Measurements from ENCODE around the gene FAM241A.
"Not testable (repeated sequence)": the region's sequence is repeated elsewhere in the genome, so short reads cannot be mapped to it uniquely, and the experiment has no call there.

FAM241A gene

DNA sequence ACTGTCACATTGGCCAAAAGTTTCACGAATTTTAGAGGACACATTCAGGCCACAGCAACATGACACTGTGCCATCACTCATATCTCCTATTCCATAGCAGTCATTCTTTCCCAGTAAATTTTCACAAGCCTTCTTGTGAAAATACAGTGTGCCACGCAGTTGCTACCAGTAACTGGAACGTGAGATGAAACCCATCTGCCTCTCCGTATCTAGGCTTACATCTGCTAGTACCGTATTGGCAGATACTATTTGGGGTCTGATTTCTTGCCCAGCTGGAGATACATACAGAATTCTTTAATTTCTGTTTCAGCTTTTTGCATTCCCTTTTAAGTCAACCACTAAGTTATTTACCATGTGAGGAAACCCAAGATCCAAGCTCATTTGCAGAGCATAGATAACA lies 8.7 kb upstream of the FAM241A start:
- no peak for DNase-seq (ENCODE audit: low read depth in 1 of 2, low spot score in 1 of 2)

DNA sequence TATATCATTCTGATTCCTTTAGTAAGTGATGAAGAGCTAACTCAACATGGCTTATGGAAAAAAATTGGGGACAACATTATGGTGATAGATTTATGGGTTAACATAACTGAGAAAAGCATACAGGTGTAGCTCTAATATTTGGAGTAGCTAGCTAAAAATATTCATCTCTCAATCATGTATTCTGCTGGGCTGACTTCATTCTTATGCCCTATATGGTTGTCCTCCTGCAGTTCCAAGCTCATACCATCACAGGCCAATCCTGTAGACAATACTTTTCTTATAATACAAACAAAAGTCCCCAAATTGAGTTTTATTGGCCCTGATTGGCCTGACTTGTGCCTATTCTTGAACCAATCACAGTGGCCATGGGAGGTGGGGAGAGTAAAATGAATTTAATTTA lies 6.7 kb upstream of the FAM241A start:
- no peak for DNase-seq (ENCODE audit: low read depth in 1 of 2, low spot score in 1 of 2)

GRCh38 chr4:112140536-112140935 lies 4.7 kb upstream of the FAM241A start:
- DNase-seq (ENCODE audit: low read depth in 1 of 2, low spot score in 1 of 2) = no peak

DNA sequence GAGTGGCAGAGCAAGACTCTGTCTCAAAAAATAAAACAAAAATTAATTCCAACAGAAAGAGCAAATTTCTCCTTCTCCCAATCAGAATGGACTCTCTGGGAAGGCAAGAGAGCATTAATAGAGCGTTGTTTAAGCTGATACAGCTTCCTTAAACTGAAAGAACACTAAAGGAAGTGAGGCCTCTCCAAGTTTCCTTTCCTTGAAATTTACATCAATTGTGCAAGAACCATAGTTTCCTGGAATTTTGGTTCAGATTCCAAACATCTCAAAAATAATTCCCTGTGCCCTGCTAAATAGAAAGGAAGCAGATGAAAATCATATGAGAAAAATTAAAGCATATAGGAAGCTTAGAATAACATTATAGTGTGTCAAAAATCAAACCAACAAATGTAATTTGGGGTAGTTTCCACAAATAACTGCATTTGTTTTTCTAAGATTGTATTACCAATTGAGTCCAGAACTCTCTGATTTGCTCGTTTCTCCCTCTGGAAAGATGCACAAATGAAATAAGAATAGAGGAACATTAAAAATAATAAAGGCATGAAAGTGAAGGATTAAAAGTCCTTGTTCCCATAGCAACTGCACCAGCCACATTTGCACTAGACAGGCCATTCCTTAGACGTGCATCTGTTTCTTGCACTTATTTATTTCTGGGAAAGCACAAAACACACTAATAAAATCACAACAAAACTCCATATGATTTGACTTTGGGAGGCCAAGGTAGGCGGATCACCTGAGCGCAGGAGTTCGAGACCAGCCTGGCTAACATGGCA lies 3.7 kb upstream of the FAM241A start:
- DNase-seq (ENCODE audit: low read depth in 1 of 2, low spot score in 1 of 2) = no peak

GRCh38 chr4:112142182-112142581 lies 3.1 kb upstream of the FAM241A start:
- DNase-seq (ENCODE audit: low read depth in 1 of 2, low spot score in 1 of 2) = no peak

DNA sequence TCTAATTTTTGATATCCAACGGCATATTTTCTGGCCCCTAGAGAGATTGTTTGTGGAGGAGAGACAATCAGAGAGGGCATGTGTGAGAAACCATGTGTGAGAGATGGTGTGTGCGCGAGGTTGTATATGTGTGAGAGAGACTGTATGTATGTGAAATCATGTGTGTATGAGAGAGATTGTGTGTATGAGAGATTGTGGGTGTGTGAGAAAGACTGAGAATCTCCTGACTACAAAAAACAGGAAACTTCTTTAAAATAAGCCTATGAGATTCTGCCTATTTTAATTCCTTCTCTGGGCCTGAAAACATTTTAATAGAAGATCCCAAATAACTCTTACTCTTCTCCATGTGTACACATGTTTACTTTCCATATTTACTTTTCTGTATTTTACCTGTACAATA lies 1.5 kb upstream of the FAM241A start:
- no peak for DNase-seq (ENCODE audit: low read depth in 1 of 2, low spot score in 1 of 2)

DNA sequence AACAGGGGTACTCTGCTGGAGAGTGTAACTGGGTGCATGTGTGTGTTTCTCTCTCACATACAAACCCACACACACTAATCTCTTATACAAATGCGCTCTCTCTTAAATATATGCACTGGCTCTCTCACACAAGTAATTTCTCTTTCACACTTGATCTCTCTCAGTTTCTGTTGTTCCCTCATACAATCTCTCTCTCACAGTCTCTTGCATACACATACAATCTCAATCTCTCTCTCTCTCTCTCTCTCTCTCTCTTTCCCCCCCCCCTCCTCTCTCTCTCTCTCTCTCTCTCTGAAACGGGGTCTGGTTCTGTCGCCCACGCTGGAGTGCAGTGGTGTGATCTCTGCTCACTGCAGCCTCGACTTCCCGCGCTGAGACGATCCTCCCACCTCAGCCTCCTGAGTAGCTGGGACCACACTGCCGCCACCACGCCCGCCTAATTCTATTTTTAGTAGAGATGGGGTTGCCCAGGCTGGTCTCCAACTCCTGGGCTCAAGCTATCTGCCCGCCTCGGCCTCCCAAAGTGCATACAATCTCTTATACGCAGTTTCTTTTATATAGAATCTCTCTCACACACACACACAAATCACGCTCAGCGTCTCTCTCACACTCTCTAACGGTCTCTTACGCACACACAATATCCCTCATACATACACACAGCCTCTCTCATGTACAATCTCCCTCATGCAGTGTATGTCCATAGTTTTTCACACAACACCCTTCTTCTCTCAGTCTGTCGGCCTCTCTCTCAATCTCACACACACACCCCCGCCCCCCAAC lies 518 bp upstream of the FAM241A start:
- no peak for DNase-seq (ENCODE audit: low read depth in 1 of 2, low spot score in 1 of 2)

DNA sequence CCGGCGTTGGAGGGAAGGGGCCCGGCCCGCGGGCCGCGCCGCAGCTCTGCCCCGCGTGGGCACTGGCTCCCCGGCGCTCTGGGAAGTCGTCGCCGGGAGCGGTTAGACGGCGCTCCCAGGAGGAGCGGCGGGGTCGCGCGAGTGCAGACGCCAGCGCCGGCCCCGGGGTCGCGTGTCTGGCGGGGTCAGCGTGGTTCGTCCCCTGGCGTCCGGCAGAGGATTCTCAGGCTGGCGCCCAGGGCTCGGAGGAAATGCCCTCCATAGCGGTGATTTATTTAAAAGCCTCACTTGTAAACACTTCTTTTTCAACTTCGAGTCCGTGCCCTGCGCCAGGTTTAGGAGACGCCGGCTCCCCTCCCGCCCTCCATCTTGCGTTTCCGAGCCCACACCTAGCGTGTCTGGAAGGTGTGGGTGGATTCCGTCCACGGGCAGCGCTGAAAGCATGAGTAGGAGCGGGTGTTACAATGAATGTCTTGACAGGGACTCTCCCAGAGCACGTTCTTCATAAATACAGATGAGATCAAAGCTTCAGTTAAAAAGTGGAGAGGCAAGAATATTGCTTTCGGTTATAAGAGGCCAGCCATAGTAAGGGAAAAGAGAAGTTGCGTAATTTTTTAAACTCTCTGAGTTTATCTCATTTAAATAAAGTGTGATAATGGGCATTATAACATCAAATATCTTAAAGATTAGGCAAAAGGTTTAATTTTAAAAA lies 692 bp downstream of the FAM241A start:
- DNase-seq (ENCODE audit: low read depth in 1 of 2, low spot score in 1 of 2) = peak; percentile 29 to 66

DNA sequence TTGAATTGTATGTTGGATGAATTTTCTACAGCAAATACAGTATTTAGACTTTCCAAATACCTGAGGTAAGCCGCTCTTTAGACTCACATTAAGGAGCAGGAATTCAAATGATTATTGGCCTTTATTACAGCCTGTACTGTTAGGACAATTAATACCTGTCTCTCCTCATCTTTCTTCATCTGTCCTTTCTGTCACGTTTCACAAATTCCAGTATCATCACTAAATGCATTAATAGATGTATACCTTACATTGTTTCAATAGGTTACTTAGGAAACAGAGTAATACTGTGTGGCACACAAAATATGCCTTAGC lies 1.2 kb downstream of the FAM241A start:
- DNase-seq (ENCODE audit: low read depth in 1 of 2, low spot score in 1 of 2) = no peak

GRCh38 chr4:112147697-112148096 lies 2.4 kb downstream of the FAM241A start:
- DNase-seq (ENCODE audit: low read depth in 1 of 2, low spot score in 1 of 2) = no peak

DNA sequence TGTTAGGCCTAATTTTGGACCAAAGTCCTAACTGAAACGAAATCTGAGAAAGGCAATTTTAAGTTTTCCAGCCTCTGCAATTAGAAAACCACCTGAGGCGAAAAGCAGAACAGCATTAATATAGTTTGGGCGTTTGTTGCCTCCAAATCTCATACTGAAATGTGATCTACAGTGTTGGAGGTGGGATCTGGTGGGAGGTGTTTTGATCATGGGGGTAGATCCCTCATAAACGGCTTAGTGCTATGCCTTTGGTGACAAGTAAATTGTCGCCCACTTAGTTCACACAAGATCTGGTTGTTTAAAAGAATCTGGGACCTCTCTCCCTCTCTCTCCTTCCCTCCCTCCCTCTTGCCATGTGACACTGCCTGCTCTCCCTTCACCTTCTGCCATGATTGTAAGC lies 5.7 kb downstream of the FAM241A start:
- DNase-seq (ENCODE audit: low read depth in 1 of 2, low spot score in 1 of 2) = no peak

DNA sequence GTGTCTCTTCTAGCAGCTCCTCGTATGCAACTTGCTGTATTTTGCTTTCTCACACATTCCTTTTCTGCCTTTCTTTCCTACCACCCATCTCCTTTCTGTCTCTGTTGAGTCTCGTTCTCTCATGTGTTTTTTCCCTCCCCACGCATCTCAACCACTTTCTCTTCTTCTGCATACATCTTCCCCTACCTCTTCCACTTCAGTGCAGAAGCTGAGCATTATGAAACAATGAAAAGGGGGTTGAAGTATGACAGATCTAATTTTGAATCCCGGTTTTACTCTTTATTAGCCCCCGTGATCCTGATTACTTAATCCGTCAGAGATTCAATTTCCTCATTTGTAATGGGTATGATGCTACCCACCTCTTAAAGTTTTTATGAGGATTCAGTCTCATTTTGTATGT lies 7.3 kb downstream of the FAM241A start:
- DNase-seq (ENCODE audit: low read depth in 1 of 2, low spot score in 1 of 2) = no peak

- DNase-seq (ENCODE audit: low read depth in 1 of 2, low spot score in 1 of 2) = no peak
Observed at GRCh38 chr4:112153211-112153791, 8.0 kb downstream of the FAM241A start.

DNA sequence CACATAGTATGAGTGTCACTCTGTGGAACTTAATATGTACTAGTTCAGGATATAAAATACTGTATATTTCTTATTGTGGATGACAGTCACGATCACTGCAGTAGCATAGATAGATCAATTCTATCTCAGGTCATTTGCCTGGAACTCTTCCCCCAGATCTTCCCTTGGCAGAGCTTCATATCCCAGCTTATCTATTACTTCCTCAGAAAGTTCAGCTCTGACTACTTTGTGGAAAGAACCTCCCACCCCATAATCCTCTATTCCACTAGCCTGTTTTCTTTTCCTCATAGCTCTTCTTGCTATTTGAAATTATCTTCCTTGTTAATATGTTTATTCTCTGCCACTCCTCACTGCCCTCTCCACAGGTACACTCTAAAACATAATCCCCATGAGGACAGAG lies 10.9 kb downstream of the FAM241A start:
- DNase-seq (ENCODE audit: low read depth in 1 of 2, low spot score in 1 of 2) = no peak

GRCh38 chr4:112156553-112156952 lies 11.3 kb downstream of the FAM241A start:
- DNase-seq (ENCODE audit: low read depth in 1 of 2, low spot score in 1 of 2) = no peak

DNA sequence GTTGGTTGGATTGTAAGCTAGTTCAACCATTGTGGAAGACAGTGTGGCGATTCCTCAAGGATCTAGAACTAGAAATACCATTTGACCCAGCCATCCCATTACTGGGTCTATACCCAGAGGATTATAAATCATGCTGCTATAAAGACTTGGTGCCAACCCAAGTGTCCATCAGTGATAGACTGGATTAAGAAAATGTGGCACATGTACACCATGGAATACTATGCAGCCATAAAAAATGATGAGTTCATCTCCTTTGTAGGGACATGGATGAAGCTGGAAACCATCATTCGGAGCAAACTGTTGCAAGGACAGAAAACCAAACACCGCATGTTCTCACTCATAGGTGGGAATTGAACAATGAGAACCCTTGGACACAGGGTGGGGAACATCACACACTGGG lies 18.5 kb downstream of the FAM241A start:
- not testable (repeated sequence) for DNase-seq (ENCODE audit: low read depth in 1 of 2, low spot score in 1 of 2)

GRCh38 chr4:112167794-112168193 lies 22.5 kb downstream of the FAM241A start:
- DNase-seq (ENCODE audit: low read depth in 1 of 2, low spot score in 1 of 2) = no peak

- DNase-seq (ENCODE audit: low read depth in 1 of 2, low spot score in 1 of 2) = no peak
Observed at GRCh38 chr4:112168719-112169500, 23.7 kb downstream of the FAM241A start.

DNA sequence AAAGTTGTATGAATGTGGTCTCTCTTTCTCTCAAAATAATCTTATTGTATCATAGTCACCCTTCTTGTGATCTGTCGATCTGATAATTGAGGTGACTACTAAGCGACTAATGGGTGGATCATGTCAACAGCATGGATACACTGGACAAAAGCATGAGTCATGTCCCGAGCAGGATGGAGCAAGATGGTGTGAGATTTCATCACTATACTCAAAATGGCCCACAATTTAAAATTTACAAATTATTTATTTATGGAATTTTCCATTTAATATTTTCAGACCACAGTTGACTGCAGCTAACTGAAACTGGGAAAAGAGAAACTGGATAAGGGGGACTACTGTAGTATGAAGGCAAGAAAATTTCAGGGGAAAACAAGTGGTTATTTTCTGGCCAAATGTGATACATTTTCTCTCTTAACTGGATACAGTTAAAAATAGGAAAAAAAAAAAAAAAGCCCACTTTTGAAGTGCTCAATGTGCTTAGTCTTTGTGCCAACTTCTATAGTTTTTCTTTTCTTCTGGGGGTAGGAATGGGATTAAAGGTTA lies 25.3 kb downstream of the FAM241A start:
- DNase-seq (ENCODE audit: low read depth in 1 of 2, low spot score in 1 of 2) = no peak

DNA sequence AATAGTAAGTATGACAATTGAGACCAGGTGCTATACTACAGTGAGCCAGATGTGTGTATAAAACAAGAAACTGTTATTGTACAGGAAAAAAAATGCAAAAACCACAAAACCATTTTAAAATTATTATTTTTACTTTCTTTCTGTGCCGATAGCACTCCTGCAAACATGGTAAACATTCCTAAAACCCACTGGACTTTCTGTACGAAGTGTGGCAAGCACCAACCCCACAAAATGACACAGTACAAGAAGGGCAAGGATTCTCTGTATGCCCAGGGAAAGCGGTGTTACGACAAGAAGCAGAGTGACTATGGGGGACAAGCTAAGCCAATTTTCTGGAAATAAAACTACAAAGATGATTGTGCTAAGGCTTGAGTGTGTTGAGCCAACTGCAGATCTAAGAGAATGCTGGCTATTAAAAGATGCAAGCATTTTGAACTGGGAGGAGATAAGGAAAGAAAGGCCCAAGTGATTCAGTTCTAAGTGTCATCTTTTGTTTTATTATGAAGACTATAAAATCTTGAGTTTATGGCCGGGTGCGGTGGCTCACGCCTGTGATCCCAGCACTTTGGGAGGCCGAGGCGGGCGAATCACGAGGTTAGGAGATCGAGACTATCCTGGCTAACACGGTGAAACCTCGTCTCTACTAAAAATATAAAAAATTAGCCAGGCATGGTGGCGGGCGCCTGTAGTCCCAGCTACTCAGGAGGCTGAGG lies 26.0 kb downstream of the FAM241A start:
- not testable (repeated sequence) for DNase-seq (ENCODE audit: low read depth in 1 of 2, low spot score in 1 of 2)
